Gastrocnemius medialis (tissue), 4 donors: ENCODE results near the gene ABTB2.

ENCODE experiments used
- CTCF ChIP-seq, 5 experiments: fragments of 450-650 bp in 3 of 5; fragments of 200-600 bp in 2 of 5; sonication (generic) in 2 of 5; IDR thresholded peaks in 4 of 5; conservative IDR thresholded peaks in 1 of 5; 1 replicate in 4 of 5; 2 replicates in 1 of 5; pipeline ENCODE4 v1.5.1; 2016 to 2019; ENCODE audit warnings: antibody characterized with exemption in 5 of 5, mild to moderate bottlenecking in 3 of 5, moderate library complexity in 3 of 5
- POLR2A ChIP-seq, 2 donors: fragments of 450-650 bp; IDR thresholded peaks; one replicate each; pipeline ENCODE4 v1.6.1; 2017; ENCODE audit warnings: antibody characterized with exemption in 2 of 2, mild to moderate bottlenecking in 2 of 2, moderate library complexity in 2 of 2

- TF ChIP-seq CTCF (IDR thresholded peaks at IDR 0.05 in 4 of 5, conservative IDR thresholded peaks at IDR 0.05 in 1 of 5): no peak
- no peak for TF ChIP-seq POLR2A (IDR thresholded peaks at IDR 0.05)
Measured at GRCh38 chr11:34299284-34299972, 58.4 kb downstream of the ABTB2 start.
